Keratinocyte (primary cell): ENCODE results near the gene SSH2. TPM values are rescaled to one million over a fixed set of nuclear protein-coding genes. Genes with fewer than 3 reads are reported as not detected.

Experiments
- DNase-seq: peaks from one replicate; pipeline ENCODE4 v3.0.0-alpha.2; 2011; ENCODE audit warnings: low read depth, missing footprints, low spot score
- FAIRE-seq: peaks from 2 replicates; lab custom pipeline; 2011; peaks lifted over from hg19 to GRCh38; lab: Jason Lieb, UNC
- H2AFZ ChIP-seq: 2 replicates; pipeline ENCODE4 v1.6.0; 2012; ENCODE audit warnings: low read length, control low read depth, inconsistent platforms; ENCODE audit not compliant: control insufficient read depth
- H3K27ac ChIP-seq: 2 replicates; pipeline ENCODE4 v1.5.1; 2011; ENCODE audit warnings: low read length; ENCODE audit not compliant: control insufficient read depth, insufficient read depth
- H3K27me3 ChIP-seq: 3 replicates; pipeline ENCODE4 v1.6.0; 2011; ENCODE audit warnings: low read length; ENCODE audit not compliant: control insufficient read depth, insufficient read depth; ENCODE audit errors: extremely low read depth
- H3K36me3 ChIP-seq, 2 experiments: 2 replicates in 1 of 2; 3 replicates in 1 of 2; pipeline ENCODE4 v1.5.1; 2011; ENCODE audit warnings: low read length in 2 of 2, mild to moderate bottlenecking in 1 of 2; ENCODE audit not compliant: control insufficient read depth in 2 of 2, insufficient read depth in 2 of 2; ENCODE audit errors: extremely low read depth in 1 of 2
- H3K4me1 ChIP-seq: 3 replicates; pipeline ENCODE4 v1.5.1; 2011; ENCODE audit warnings: low read length; ENCODE audit not compliant: control insufficient read depth, insufficient read depth; ENCODE audit errors: extremely low read depth
- H3K4me2 ChIP-seq: 3 replicates; pipeline ENCODE4 v1.6.0; 2011; ENCODE audit warnings: low read depth, low read length; ENCODE audit not compliant: control insufficient read depth, insufficient read depth; ENCODE audit errors: extremely low read depth
- H3K4me3 ChIP-seq, 3 experiments: fragments of 200-600 bp in 1 of 3; sonication (generic) in 1 of 3; 2 replicates in 2 of 3; 3 replicates in 1 of 3; pipeline ENCODE4 v1.5.1; 2011 to 2016; ENCODE audit warnings: low read length in 3 of 3, mild to moderate bottlenecking in 3 of 3, control low read depth in 2 of 3, inconsistent platforms in 1 of 3, low read depth in 1 of 3, mixed read lengths in 1 of 3, mixed run types in 1 of 3, moderate library complexity in 1 of 3; ENCODE audit not compliant: control insufficient read depth in 2 of 3, insufficient read depth in 2 of 3; ENCODE audit errors: extremely low read depth in 1 of 3
- H3K79me2 ChIP-seq: 2 replicates; pipeline ENCODE4 v1.6.0; 2012; ENCODE audit warnings: low read length; ENCODE audit not compliant: control insufficient read depth, insufficient read depth
- H3K9ac ChIP-seq: 3 replicates; pipeline ENCODE4 v1.6.0; 2011; ENCODE audit warnings: low read length; ENCODE audit not compliant: control insufficient read depth, insufficient read depth; ENCODE audit errors: extremely low read depth
- H3K9me1 ChIP-seq: 3 replicates; pipeline ENCODE4 v1.6.0; 2011; ENCODE audit warnings: low read length; ENCODE audit not compliant: control insufficient read depth, insufficient read depth; ENCODE audit errors: extremely low read depth
- H3K9me3 ChIP-seq: 2 replicates; pipeline ENCODE4 v1.5.1; 2012; ENCODE audit warnings: low read depth, low read length; ENCODE audit not compliant: control insufficient read depth
- H4K20me1 ChIP-seq: 3 replicates; pipeline ENCODE4 v1.6.0; 2011; ENCODE audit warnings: low read length; ENCODE audit not compliant: control insufficient read depth, insufficient read depth; ENCODE audit errors: extremely low read depth
- CTCF ChIP-seq, 3 experiments: IDR thresholded peaks in 1 of 3; conservative IDR thresholded peaks in 1 of 3; optimal IDR thresholded peaks in 1 of 3; 2 replicates in 2 of 3; 3 replicates in 1 of 3; pipeline versions ENCODE3 to v1.5.1; 2011; ENCODE audit warnings: low read length in 3 of 3, mild to moderate bottlenecking in 3 of 3, moderate library complexity in 2 of 3, control low read depth in 1 of 3, inconsistent platforms in 1 of 3; ENCODE audit not compliant: insufficient read depth in 2 of 3; ENCODE audit errors: extremely low read depth in 1 of 3
- EZH2 ChIP-seq: IDR thresholded peaks from one replicate; pipeline ENCODE4 v1.6.1; 2012; ENCODE audit warnings: inconsistent platforms, mild to moderate bottlenecking, low read length, moderate library complexity
- dilution Hi-C: fragments of 300-500 bp; cut with MboI; formaldehyde crosslinking; loops from one replicate; pipeline ENCODE4 v1.7.0; 2020; ENCODE audit warnings: low sequenced_read_pairs; ENCODE audit not compliant: extremely low pct_ligation_motif_present
- polyA plus RNA-seq, 5 experiments: library from polyadenylated mRNA; depleted of rRNA in 3 of 5; stranded (reverse) in 3 of 5; stranded (forward) in 1 of 5; unstranded in 1 of 5; fragments of >200 nt; gene quantifications; 1 replicate in 1 of 5; 2 replicates in 3 of 5; 3 replicates in 1 of 5; pipeline versions ENCODE4 v1.2.1 to v1.2.3, GENCODE V29; 2011 to 2012; ENCODE audit warnings: missing spikeins in 2 of 5, low read depth in 1 of 5, low replicate concordance in 1 of 5

The SSH2 gene
- polyA plus RNA-seq, 1 donor (not counting 4 experiments of a cell fraction or from before 2014, with no cell fraction given), result 13.9 TPM

GRCh38 chr17:29611351-29612093 is 318.5 kb downstream of the SSH2 start:
- no peak overlapping the region for H3K27ac ChIP-seq
- DNase-seq, result no peak
- no peaks in the 10 kb centered on the region for H3K79me2 ChIP-seq
- no peak for TF ChIP-seq CTCF (optimal IDR thresholded peaks at IDR 0.05 in 1 of 3, IDR thresholded peaks at IDR 0.05 in 1 of 3, conservative IDR thresholded peaks at IDR 0.05 in 1 of 3; ENCODE audit: extremely low read depth in 1 of 3, insufficient read depth in 2 of 3, low read length in 3 of 3)
- H2AFZ ChIP-seq, result no peak overlapping the region
- no peaks in the 10 kb centered on the region for H4K20me1 ChIP-seq
- H3K4me2 ChIP-seq, result no peak overlapping the region
- dilution Hi-C loops, result no loop called here
- no peak for FAIRE-seq
- no peaks in the 10 kb centered on the region for H3K27me3 ChIP-seq
- peaks cover 26% of the 10 kb centered on the region for H3K4me1 ChIP-seq
- H3K9ac ChIP-seq, result no peak overlapping the region
- H3K9me3 ChIP-seq, result no peaks in the 10 kb centered on the region
- H3K9me1 ChIP-seq, result no peaks in the 10 kb centered on the region
- no peak overlapping the region for H3K4me3 ChIP-seq
- H3K36me3 ChIP-seq, result no peaks in the 10 kb centered on the region

GRCh38 chr17:29610395-29610794 is 319.6 kb downstream of the SSH2 start:
- no peak for TF ChIP-seq EZH2
- TF ChIP-seq CTCF (optimal IDR thresholded peaks at IDR 0.05 in 1 of 3, IDR thresholded peaks at IDR 0.05 in 1 of 3, conservative IDR thresholded peaks at IDR 0.05 in 1 of 3; ENCODE audit: extremely low read depth in 1 of 3, insufficient read depth in 2 of 3, low read length in 3 of 3), result no peak
- H3K4me2 ChIP-seq, result no peak overlapping the region
- H4K20me1 ChIP-seq, result no peaks in the 10 kb centered on the region
- no peaks in the 10 kb centered on the region for H3K36me3 ChIP-seq
- H3K9me1 ChIP-seq, result no peaks in the 10 kb centered on the region
- no peak overlapping the region for H3K27ac ChIP-seq
- H3K9ac ChIP-seq, result no peak overlapping the region
- FAIRE-seq, result no peak
- no peaks in the 10 kb centered on the region for H3K27me3 ChIP-seq
- H2AFZ ChIP-seq, result no peak overlapping the region
- no peaks in the 10 kb centered on the region for H3K9me3 ChIP-seq
- dilution Hi-C loops, result no loop called here
- no peaks in the 10 kb centered on the region for H3K79me2 ChIP-seq
- peaks cover 19% of the 10 kb centered on the region for H3K4me1 ChIP-seq
- no peak overlapping the region for H3K4me3 ChIP-seq
- no peak for DNase-seq
